ENCODE measurements around the gene TACSTD2.
"Not testable (repeated sequence)": the region's sequence is repeated elsewhere in the genome, so short reads cannot be mapped to it uniquely, and the experiment has no call there.

TACSTD2 gene, protein sequence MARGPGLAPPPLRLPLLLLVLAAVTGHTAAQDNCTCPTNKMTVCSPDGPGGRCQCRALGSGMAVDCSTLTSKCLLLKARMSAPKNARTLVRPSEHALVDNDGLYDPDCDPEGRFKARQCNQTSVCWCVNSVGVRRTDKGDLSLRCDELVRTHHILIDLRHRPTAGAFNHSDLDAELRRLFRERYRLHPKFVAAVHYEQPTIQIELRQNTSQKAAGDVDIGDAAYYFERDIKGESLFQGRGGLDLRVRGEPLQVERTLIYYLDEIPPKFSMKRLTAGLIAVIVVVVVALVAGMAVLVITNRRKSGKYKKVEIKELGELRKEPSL

GRCh38 chr1:58576727-58577653 is at the start of gene TACSTD2:
TSS of gene TACSTD2 (minus strand) at chr1:58577252. CDS start at chr1:58577156, 96 bp downstream.
- peak; percentile 49 for DNase-seq

DNA sequence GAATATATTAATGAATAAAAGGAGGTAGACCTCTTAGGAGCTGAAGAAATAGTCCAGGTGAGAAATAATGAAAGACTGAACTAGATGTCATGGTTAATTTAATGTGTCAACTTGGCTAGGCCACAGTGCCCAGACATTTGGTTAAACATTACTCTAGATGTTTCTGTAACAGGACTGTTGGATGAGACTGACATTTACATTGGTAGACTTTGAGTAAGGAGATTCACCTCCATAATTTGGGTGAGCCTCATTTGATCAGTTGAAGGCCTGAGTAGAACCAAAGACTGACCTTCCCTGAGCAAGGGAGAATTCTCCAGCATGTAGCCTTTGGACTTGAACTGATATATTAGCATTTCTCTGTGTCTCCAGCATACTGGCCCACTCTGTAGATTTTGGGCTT is 49.2 kb upstream of the TACSTD2 start:
- DNase-seq, result no peak

DNA sequence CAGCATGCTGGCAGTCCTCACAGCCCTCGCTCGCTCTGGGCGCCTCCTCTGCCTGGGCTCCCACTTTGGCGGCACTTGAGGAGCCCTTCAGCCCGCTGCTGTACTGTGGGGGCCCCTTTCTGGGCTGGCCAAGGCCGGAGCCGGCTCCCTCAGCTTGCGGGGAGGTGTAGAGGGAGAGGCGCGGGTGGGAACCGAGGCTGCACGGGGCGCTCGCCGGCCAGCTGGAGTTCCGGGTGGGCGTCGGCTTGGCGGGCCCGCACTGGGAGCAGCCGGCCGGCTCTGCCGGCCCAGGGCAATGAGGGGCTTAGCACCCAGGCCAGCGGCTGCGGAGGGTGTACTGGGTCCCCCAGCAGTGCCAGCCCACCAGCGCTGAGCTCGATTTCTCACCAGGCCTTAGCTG is 46.2 kb upstream of the TACSTD2 start:
- not testable (repeated sequence) for DNase-seq

GRCh38 chr1:58622571-58622970 is 45.5 kb upstream of the TACSTD2 start:
- no peak for DNase-seq

GRCh38 chr1:58621391-58621790 is 44.3 kb upstream of the TACSTD2 start:
- no peak for DNase-seq

GRCh38 chr1:58620926-58621325 is 43.9 kb upstream of the TACSTD2 start:
- DNase-seq, result no peak

DNA sequence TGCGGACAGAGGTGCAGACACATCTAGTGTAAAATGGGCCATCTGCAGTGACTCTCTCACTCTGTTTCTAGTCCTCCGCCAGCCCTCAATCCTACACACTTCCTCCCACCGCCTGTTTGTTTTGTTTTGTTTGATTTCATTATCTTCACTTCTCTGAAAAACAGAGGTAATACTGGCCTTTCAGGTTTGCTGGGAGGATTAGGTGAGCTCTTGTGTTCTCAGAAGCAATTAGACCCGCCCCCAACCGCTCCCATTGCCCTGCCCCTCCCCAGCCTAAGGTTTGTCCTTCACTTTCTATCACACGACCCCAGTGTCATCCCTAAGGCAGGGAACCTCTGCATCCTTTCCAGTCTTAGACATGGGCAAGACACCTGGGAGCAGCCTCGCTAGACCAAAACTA is 43.2 kb upstream of the TACSTD2 start:
- DNase-seq, result peak; percentile 1

GRCh38 chr1:58619286-58620054 is 42.4 kb upstream of the TACSTD2 start:
- no peak for DNase-seq

GRCh38 chr1:58618303-58618702 is 41.3 kb upstream of the TACSTD2 start:
- no peak for DNase-seq

DNA sequence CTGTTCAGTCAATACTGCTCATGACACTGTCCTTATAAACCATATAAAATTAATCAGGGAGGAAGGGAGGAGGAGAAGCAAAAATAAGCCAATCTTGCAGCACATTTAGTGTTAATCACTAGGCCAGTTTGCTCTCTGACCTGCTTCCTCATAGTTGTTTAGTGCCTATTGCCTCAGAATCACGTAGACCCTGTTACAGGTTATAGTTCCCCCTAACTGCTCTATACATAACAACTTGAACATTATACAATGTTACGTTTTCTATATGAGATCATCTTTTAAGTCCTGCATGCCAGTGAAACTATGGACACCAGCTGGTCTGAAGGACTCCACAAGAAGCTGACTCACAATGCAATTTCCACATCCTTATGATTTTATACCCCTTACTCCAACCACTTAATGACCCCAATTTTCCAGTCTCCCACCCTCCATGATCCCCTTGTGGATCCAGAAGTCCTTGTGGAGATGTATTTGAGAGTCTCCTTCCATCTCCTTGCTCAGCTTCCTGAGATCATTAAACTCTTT is 34.9 kb upstream of the TACSTD2 start:
- no peak for DNase-seq

DNA sequence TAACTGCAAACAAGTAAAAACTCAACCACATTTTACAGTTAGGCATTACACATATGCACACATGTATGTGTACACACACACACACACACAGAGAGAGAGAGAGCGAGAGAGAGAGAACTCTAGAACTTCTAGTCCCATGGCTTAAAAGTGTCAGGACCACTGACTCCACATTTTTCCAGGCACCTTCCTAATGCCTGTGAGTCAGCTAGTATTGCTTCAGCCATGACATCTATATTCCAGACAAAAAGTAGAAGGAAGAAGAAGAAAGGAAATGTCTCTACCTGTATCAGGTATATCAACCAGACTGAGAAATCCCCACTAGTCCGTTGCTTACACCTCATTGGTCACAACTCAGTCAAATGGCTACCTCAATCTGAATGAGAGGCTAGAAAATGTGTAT is 31.9 kb upstream of the TACSTD2 start:
- DNase-seq, result no peak

- DNase-seq, result no peak
Measured at GRCh38 chr1:58608297-58608696, 31.2 kb upstream of the TACSTD2 start.

DNA sequence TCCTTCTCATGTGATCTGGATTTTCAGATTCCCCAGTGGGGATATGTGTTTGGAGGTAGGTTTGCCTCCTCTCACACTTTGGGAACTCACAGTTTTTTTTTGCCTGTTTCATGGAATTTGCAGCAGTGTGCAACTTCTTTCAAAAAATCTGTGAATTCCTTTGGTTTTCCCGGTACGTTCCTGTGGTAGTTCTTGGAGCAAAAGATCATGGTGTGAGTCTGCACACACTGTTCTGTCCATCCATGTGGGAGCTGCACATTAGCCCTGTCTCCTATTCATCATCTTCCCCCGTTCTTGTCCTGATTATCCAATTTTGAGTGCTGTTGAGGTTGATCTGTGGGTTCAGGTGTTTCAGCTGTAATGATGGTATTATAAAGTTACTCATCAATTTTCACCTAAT is 30.3 kb upstream of the TACSTD2 start:
- DNase-seq, result no peak

DNA sequence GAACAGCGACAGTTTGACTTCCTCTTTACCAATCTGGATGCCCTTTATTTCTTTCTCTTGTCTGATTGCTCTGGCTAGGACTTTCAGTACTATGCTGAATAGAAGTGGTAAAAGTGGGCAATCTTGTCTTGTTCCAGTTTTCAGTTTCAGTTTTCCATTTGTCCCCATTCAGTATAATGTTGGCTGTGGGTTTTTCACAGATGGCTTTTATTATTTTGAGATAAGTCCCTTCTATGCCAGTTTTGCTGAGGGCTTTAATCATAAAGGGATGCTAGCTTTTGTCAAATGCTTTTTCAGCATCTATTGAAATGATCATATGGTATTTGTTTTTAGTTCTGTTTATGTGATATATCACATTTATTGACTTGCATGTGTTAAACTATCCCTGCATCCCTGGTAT is 24.9 kb upstream of the TACSTD2 start:
- DNase-seq, result not testable (repeated sequence)

DNA sequence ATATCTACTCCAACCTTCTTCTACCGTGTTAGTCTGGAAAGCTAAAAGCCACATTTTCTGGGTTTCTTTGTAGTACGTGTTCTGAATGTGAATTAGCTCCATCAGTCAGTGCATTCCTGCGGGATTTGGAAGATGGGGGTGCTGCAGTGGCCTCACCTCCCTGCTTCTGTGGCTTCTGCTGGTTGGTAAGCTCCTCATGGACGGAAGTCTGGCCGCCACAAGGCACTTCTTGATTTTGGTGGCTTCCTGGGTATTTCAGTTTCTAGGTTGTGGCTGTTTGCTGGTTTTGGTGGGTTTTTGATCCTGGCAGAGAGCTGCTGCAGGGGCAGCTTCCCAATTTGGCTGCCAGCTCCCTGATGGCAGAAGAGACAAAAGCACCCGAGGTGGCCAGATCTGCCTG is 20.9 kb upstream of the TACSTD2 start:
- DNase-seq, result no peak

GRCh38 chr1:58597076-58597475 is 20.0 kb upstream of the TACSTD2 start:
- DNase-seq, result no peak

DNA sequence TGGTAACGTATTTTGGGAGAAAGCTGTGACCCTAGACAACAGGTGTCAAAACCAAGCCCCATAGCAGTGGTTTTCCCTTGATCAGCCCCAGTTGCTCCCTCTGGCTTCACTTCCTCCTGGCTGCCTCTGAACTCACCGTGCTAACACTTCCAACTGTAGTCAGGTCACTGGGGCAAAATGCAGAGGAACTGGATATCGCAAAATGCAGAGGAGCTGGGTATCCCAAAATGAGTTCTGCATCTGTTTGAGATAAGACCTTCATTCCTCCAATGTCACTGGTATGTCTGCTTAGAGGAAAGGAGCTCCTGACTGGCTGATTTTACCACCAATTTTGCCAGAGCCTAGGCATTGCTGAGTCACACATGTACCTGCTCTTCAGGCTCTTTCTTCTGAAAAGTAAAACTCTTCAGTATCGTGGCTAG is 19.6 kb upstream of the TACSTD2 start:
- no peak for DNase-seq

DNA sequence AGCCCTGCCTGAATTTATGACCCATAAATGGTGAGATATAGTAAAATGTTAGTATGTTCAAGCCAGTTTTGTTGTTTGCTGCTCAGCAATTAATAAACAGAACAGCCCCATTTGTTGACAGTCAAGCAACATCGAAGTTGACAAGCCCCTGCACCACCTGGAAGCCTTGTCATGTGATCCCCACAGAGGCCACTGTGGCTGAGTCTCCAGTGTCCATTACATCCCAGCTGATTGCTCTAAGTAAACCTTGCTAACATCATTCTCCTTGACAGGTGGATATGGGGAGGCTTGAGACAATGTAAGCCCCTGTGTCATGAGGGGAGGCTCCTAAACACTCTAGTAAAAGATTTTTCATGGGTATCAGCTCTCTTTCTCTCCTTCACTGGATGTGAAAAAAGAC is 17.5 kb upstream of the TACSTD2 start:
- DNase-seq, result no peak

GRCh38 chr1:58592522-58593134 is 15.6 kb upstream of the TACSTD2 start:
- DNase-seq, result no peak

- DNase-seq, result no peak
Measured at GRCh38 chr1:58591806-58592205, 14.8 kb upstream of the TACSTD2 start.

DNA sequence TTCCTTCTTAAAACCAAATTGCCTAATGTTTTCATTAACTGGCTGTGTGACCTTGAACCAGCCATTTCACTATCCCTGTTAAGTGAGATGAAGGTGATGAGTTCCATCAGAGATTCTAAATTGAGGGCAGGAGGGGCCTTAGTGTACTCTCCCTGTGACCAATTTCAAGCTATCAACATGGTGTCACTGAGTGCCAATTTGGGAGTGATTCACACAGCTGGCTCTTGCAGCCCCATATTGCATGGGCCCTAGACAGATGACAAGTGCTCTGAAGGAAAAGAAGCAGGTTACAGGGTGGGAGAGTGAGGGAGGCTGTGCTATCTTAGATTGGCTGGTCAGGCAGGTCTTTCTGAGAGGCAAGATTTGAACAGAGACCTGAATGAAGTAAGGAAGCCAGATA is 13.0 kb upstream of the TACSTD2 start:
- no peak for DNase-seq

DNA sequence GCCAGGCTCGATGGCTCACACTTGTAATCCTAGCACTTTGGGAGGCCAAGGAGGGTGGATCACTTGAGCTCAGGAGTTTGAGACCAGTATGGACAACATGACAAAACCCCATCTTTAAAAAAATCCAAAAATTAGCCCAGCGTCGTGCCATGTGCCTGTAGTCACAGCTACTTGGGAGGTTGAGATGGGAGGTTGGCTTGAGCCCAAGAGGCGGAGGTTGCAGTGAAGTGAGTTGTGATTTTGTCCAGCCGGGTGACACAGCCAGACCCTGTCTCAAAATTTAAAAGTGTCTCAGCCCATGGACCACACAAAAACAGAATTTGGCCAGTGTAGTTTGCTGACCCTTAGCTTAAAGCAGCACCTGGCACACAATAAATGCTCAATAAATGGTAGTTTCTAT is 11.3 kb upstream of the TACSTD2 start:
- DNase-seq, result no peak

DNA sequence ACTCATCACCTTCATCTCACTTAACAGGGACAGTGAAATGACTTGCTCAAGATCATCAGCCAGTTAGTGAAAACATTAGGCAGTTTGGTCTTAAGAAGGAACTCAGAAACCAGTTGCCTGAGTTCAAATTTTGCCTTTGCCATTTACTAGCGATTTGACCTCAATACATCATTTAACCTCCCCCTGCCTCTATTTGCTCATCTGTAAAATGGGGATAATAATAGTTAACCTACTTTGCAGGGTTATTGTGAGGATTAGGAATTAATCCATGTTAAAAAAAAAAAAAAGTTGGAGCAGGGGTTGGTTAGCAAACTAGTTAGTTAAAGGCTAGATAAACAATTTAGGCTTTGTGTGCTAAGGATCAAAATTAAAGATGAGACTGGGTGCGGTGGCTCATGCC is 10.6 kb upstream of the TACSTD2 start:
- DNase-seq, result no peak

All from NCI-H69 (cell line).